ENCODE results near the gene DHCR7. TPM values are rescaled to one million over a fixed set of nuclear protein-coding genes. Genes with fewer than 3 reads are reported as not detected.

The DHCR7 gene
- total RNA-seq, 4 donors from 2014 or later: 8.3 to 32.0 (median 23.7) TPM

GRCh38 chr11:71440021-71440755 lies 8.0 kb downstream of the DHCR7 start:
- TF ChIP-seq POLR2A (IDR thresholded peaks at IDR 0.05) (no peak), CTCF (IDR thresholded peaks at IDR 0.05) (no peak)
- Histone ChIP-seq H3K27ac (no peak overlapping the region), H3K9me3 (no peaks in the 10 kb centered on the region), H3K36me3 (peaks cover 11 to 13% of the 10 kb centered on the region in 2 donors), H3K4me1 (no peaks in the 10 kb centered on the region), H3K4me3 (replicated peaks in 1 of 3) (no peak overlapping the region), H3K27me3 (no peaks in the 10 kb centered on the region)
- intact Hi-C loops (cut with DNase I): no loop called here
- no peak for DNase-seq
- 98% methylated on average over 6 of the region's 6 CpGs for WGBS, 2 donors

- no peaks in the 10 kb centered on the region for H3K9me3 ChIP-seq
- no peak overlapping the region for H3K27ac ChIP-seq
- H3K4me1 ChIP-seq: peaks cover 6 to 9% of the 10 kb centered on the region in 2 donors
- 94 to 97% methylated on average over 18 to 19 of the region's 19 CpGs for WGBS, 2 donors
- TF ChIP-seq POLR2A (IDR thresholded peaks at IDR 0.05) (no peak), CTCF (IDR thresholded peaks at IDR 0.05) (no peak)
- no peaks in the 10 kb centered on the region for H3K27me3 ChIP-seq
- no peak overlapping the region for H3K4me3 ChIP-seq (replicated peaks in 1 of 3)
- intact Hi-C loops (cut with DNase I): no loop called here
- peaks cover 11 to 13% of the 10 kb centered on the region in 2 donors for H3K36me3 ChIP-seq
- no peak for DNase-seq
These were observed 9.5 kb downstream of the DHCR7 start for GRCh38 chr11:71438650-71439049.

GRCh38 chr11:71437879-71438278 lies 10.3 kb downstream of the DHCR7 start:
- Histone ChIP-seq H3K36me3 (peaks cover 11 to 13% of the 10 kb centered on the region in 2 donors), H3K27ac (no peak overlapping the region), H3K27me3 (no peaks in the 10 kb centered on the region), H3K9me3 (no peaks in the 10 kb centered on the region), H3K4me1 (peaks cover 6 to 16% of the 10 kb centered on the region in 2 donors), H3K4me3 (replicated peaks in 1 of 3) (no peak overlapping the region)
- DNase-seq: no peak
- WGBS, 2 donors: 79 to 82% methylated on average over 12 to 13 of the region's 13 CpGs
- TF ChIP-seq POLR2A (IDR thresholded peaks at IDR 0.05) (no peak), CTCF (IDR thresholded peaks at IDR 0.05) (no peak)
- intact Hi-C loops (cut with DNase I): no loop called here

GRCh38 chr11:71437399-71437798 lies 10.8 kb downstream of the DHCR7 start:
- DNase-seq: no peak
- no peak for TF ChIP-seq POLR2A (IDR thresholded peaks at IDR 0.05)
- TF ChIP-seq CTCF (IDR thresholded peaks at IDR 0.05): no peak
- intact Hi-C loops (cut with DNase I): no loop called here
- H3K27ac ChIP-seq: no peak overlapping the region
- peaks cover 11 to 13% of the 10 kb centered on the region in 2 donors for H3K36me3 ChIP-seq
- WGBS, 2 donors: 92 to 95% methylated on average over 5 to 6 of the region's 6 CpGs
- H3K4me3 ChIP-seq (replicated peaks in 1 of 3): no peak overlapping the region
- no peaks in the 10 kb centered on the region for H3K9me3 ChIP-seq
- no peaks in the 10 kb centered on the region for H3K27me3 ChIP-seq
- peaks cover 6 to 16% of the 10 kb centered on the region in 2 donors for H3K4me1 ChIP-seq

GRCh38 chr11:71436861-71437260 lies 11.3 kb downstream of the DHCR7 start:
- H3K4me3 ChIP-seq (replicated peaks in 1 of 3): no peak overlapping the region
- H3K36me3 ChIP-seq: peaks cover 8 to 13% of the 10 kb centered on the region in 2 donors
- H3K27me3 ChIP-seq: no peaks in the 10 kb centered on the region
- WGBS, 2 donors: 90 to 94% methylated on average over 5 to 8 of the region's 8 CpGs
- no peak for DNase-seq
- no peaks in the 10 kb centered on the region for H3K9me3 ChIP-seq
- no peak overlapping the region for H3K27ac ChIP-seq
- TF ChIP-seq CTCF (IDR thresholded peaks at IDR 0.05): no peak
- TF ChIP-seq POLR2A (IDR thresholded peaks at IDR 0.05): no peak
- intact Hi-C loops (cut with DNase I): no loop called here
- H3K4me1 ChIP-seq: peaks cover 6 to 16% of the 10 kb centered on the region in 2 donors
